ENCODE data around the gene EXOC6B.
"Not testable (repeated sequence)": the region's sequence is repeated elsewhere in the genome, so short reads cannot be mapped to it uniquely, and the experiment has no call there.

EXOC6B gene

DNA sequence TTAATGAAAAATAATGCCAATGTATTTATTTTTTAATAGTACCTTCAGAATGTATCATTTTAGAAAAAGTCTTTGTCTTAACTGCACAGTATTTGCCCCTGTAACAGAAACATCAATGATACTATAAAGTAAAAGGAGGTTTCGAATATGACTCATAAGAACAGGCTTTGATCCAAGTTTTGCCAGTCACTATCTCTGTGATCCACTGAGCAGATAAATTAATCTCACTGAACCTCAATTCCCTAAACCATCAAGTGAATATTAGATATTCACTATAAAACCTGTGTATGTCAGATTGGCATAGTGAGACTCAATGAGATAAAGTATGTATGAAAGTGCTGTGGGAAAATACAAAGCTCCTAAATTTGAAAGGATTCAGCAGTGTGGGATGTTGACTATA is 292.1 kb downstream of the EXOC6B start:
- in situ Hi-C loops (cut with MboI; ENCODE audit: low sequenced_read_pairs), result no loop called here
- H3K4me3 ChIP-seq, result no peak overlapping the region
- no peaks in the 10 kb centered on the region for H3K4me1 ChIP-seq
- no peak for DNase-seq (ENCODE audit: low spot score in 2 of 2)
- H3K36me3 ChIP-seq (replicated peaks), result no peaks in the 10 kb centered on the region
- H3K27me3 ChIP-seq (ENCODE audit: low read depth), result no peaks in the 10 kb centered on the region
- H3K9me3 ChIP-seq, result no peaks in the 10 kb centered on the region

DNA sequence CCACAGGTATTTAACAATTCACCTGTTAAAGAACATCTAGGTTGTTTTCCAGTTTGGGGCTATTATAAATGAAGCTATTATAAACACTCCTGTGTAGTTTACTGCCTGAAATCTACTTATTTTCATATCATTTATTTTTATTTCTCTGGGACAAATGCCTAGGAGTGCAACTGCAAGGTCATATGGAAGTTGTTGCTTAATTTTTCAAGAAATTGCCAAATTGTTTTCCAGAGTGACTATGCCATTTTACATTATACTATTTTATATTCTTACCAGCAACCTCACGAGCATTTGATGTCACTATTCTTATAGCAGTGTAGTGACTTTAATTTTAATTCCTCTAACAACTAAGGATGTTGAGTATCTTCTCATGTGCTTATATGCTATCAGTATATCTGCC is 298.4 kb downstream of the EXOC6B start:
- no peak for DNase-seq (ENCODE audit: low spot score in 2 of 2)
- Histone ChIP-seq H3K4me3 (no peak overlapping the region), H3K27me3 (ENCODE audit: low read depth) (no peaks in the 10 kb centered on the region), H3K4me1 (no peaks in the 10 kb centered on the region), H3K36me3 (replicated peaks) (no peaks in the 10 kb centered on the region), H3K9me3 (no peaks in the 10 kb centered on the region)
- in situ Hi-C loops (cut with MboI; ENCODE audit: low sequenced_read_pairs), result no loop called here

DNA sequence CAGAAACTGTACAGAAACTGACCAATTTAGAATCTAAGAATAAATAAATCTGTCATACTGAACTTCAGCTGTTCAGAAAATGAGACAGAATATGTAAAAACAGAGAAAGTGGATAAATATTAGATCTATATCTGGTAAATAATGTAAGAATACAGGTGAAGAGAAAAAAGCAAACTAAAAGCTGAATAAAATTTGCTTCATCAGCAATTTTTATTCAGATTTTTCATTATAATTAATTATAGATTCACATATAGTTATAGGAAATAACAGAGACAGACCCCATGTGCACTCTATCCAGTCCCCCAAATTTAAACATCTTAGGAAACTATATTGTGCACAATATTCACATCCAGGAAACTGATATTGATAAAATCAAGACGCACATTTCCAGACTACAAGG is 299.2 kb downstream of the EXOC6B start:
- in situ Hi-C loops (cut with MboI; ENCODE audit: low sequenced_read_pairs), result no loop called here
- no peak for DNase-seq (ENCODE audit: low spot score in 2 of 2)
- Histone ChIP-seq H3K27me3 (ENCODE audit: low read depth) (no peaks in the 10 kb centered on the region), H3K36me3 (replicated peaks) (no peaks in the 10 kb centered on the region), H3K4me1 (no peaks in the 10 kb centered on the region), H3K9me3 (no peaks in the 10 kb centered on the region), H3K4me3 (no peak overlapping the region)

DNA sequence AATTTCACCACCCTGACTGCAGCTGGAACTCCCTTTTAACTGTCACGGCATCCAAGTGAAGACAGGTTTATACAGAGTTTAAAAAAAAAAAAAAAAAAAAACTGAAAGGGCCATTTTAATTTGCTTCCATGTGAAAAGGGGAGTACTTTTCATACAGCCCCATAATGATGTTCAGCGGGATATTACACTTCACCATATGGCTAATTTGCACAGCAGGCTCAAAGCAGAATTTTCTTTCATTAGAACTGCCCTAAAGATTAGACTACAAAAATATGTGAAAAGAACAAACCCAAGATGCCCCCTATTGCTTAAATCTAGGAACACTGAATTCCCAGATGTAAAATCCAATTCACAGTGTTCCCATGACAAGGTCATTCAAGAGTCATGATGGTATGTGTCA is 301.8 kb downstream of the EXOC6B start:
- no peaks in the 10 kb centered on the region for H3K27me3 ChIP-seq (ENCODE audit: low read depth)
- in situ Hi-C loops (cut with MboI; ENCODE audit: low sequenced_read_pairs), result no loop called here
- H3K9me3 ChIP-seq, result no peaks in the 10 kb centered on the region
- no peak overlapping the region for H3K4me3 ChIP-seq
- no peaks in the 10 kb centered on the region for H3K4me1 ChIP-seq
- DNase-seq (ENCODE audit: low spot score in 2 of 2), result no peak
- H3K36me3 ChIP-seq (replicated peaks), result no peaks in the 10 kb centered on the region

DNA sequence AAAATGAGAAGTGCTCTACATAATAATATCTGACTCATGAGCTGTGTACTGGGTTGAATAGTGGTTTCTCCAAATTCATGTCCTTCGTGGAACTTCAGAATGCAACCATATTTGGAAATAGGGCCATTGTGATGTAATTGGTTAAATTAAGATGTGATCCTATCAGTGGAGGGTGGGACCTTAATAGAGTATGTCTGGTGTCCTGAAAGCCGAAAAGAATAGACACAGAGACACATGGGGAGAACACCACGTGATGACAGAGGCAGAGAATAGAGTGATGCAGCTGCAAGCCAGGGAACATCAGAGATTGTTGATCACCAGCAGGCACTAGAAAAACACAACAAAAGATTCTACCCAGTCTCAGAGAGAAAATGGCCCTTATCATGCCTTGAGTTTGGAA is 310.1 kb downstream of the EXOC6B start:
- DNase-seq (ENCODE audit: low spot score in 2 of 2), result peak; percentile 56
- H3K9me3 ChIP-seq, result no peaks in the 10 kb centered on the region
- in situ Hi-C loops (cut with MboI; ENCODE audit: low sequenced_read_pairs), result no loop called here
- H3K4me1 ChIP-seq, result peaks cover 20% of the 10 kb centered on the region
- H3K36me3 ChIP-seq (replicated peaks), result no peaks in the 10 kb centered on the region
- H3K27me3 ChIP-seq (ENCODE audit: low read depth), result no peaks in the 10 kb centered on the region
- H3K4me3 ChIP-seq, result no peak overlapping the region

DNA sequence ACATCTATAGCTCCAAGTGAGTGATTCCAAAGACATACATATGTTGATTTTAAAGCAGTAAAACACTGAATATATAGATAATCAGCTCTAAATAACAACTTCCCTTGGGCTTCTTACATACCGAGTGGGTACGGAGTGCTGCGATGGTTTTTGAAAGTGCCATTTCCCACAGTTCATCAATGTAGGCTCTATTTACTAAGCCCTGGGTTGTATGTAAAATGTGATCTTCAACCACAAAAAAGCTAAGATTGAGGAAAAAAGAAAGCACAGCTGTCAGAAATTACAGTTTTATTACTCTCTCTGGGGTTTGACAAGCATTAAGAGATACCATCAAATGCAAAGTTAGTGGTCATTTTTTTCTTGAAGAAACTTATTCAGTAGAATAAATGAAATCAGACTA is 312.8 kb downstream of the EXOC6B start:
- Histone ChIP-seq H3K36me3 (replicated peaks) (no peaks in the 10 kb centered on the region), H3K4me3 (no peak overlapping the region), H3K4me1 (peaks cover 17% of the 10 kb centered on the region), H3K27me3 (ENCODE audit: low read depth) (no peaks in the 10 kb centered on the region), H3K9me3 (no peaks in the 10 kb centered on the region)
- in situ Hi-C loops (cut with MboI; ENCODE audit: low sequenced_read_pairs), result no loop called here
- no peak for DNase-seq (ENCODE audit: low spot score in 2 of 2)

DNA sequence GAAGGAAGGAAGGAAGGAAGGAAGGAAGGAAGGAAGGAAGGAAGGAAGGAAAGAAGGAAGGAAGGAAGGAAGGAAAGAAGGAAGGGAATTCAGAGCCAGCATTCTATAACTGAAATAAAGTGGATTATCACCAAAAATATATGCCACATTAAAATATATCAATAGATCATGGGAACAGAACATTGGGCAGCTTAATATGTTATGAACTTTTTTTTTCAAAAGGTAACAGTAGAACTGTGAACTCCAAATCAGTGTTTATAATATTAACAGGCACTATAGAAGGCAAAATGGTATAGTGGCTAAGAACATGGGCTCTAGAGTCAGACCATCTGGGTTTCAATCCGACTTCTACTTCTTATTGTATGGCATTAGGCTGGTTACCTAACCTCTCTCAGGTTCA is 313.5 kb downstream of the EXOC6B start:
- in situ Hi-C loops (cut with MboI; ENCODE audit: low sequenced_read_pairs), result no loop called here
- H3K27me3 ChIP-seq (ENCODE audit: low read depth), result no peaks in the 10 kb centered on the region
- H3K4me3 ChIP-seq, result no peak overlapping the region
- no peak for DNase-seq (ENCODE audit: low spot score in 2 of 2)
- H3K36me3 ChIP-seq (replicated peaks), result no peaks in the 10 kb centered on the region
- no peaks in the 10 kb centered on the region for H3K9me3 ChIP-seq
- peaks cover 17% of the 10 kb centered on the region for H3K4me1 ChIP-seq

DNA sequence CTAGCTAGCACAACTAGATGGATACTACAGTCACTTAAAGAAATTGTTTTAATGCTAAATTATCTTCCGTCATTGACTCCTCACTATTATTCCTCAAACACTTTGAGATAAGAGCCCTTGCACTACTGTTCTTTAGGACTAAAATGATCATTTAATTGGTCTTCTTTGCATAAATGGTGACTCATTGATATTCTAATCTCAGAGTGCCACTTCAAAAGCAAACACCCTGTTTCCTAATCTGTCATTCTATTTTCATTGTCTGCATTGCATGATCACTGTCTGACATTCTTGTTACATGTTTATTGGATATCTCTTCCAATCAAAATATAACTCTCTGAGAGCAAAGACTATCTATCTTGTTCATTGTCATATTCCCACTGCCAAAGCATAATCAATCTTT is 313.9 kb downstream of the EXOC6B start:
- Histone ChIP-seq H3K27me3 (ENCODE audit: low read depth) (no peaks in the 10 kb centered on the region), H3K36me3 (replicated peaks) (no peaks in the 10 kb centered on the region), H3K4me3 (no peak overlapping the region), H3K9me3 (no peaks in the 10 kb centered on the region), H3K4me1 (peaks cover 17% of the 10 kb centered on the region)
- in situ Hi-C loops (cut with MboI; ENCODE audit: low sequenced_read_pairs), result no loop called here
- no peak for DNase-seq (ENCODE audit: low spot score in 2 of 2)

DNA sequence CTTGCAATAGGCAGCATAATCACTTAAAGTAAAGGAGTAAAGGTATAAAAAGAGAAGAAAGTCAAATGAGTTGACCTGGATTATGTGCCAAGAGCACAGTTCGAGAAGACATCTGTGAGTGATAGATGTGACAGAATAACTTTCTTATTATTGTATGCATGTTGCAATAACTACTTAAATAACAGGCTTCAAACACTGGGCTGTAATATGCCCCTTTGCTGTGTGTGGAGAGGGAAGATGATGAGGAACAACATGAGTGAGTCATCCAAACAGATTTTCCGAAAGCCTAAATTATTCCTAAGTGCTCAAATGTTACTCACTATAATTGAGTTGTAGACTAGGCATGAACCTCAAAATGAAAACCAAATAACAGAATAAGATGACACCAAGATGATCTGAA is 328.1 kb downstream of the EXOC6B start:
- Histone ChIP-seq H3K9me3 (no peaks in the 10 kb centered on the region), H3K36me3 (replicated peaks) (no peaks in the 10 kb centered on the region), H3K4me3 (no peak overlapping the region), H3K4me1 (peaks cover 8% of the 10 kb centered on the region), H3K27me3 (ENCODE audit: low read depth) (no peaks in the 10 kb centered on the region)
- no peak for DNase-seq (ENCODE audit: low spot score in 2 of 2)
- in situ Hi-C loops (cut with MboI; ENCODE audit: low sequenced_read_pairs), result no loop called here

DNA sequence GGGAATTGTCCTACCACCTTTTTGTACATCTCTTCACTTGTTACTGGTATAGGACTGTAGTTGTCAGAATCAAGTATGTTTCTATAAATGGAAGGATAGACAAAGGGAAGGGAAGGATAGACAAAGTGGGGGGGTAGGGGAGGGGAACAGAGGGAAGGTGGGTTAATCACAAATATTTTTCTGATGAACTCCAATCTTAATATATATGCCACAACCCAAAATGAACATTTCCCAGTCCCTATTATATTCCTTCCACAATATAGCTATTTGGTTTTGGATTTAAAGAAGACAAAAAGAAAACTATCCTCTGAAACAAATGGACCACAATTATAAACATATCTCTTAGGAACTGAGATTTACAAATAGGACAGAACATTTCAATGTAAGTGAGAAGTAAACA is 329.4 kb downstream of the EXOC6B start:
- DNase-seq (ENCODE audit: low spot score in 2 of 2), result no peak
- Histone ChIP-seq H3K4me1 (peaks cover 8% of the 10 kb centered on the region), H3K4me3 (no peak overlapping the region), H3K9me3 (no peaks in the 10 kb centered on the region), H3K27me3 (ENCODE audit: low read depth) (no peaks in the 10 kb centered on the region), H3K36me3 (replicated peaks) (no peaks in the 10 kb centered on the region)
- in situ Hi-C loops (cut with MboI; ENCODE audit: low sequenced_read_pairs), result no loop called here

DNA sequence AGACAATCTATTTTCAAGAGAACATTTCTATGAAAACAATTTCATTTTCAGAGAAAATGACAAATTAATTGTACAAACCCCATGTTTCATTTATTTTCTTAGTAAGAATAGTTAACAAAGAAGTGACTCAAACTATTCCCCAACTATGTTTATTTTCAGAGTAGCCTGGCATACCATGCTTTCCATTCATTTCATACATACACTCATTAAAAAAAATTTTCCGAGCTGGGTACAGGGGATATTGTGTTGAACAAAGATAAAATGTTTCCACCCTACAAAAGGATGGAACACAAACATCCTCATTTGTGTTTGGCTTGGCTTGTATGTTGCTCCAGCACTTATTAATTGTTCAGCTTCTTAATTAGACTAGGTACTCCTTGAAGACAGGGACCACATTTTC is 331.4 kb downstream of the EXOC6B start:
- H3K4me3 ChIP-seq, result no peak overlapping the region
- peaks cover 8% of the 10 kb centered on the region for H3K4me1 ChIP-seq
- H3K36me3 ChIP-seq (replicated peaks), result no peaks in the 10 kb centered on the region
- no peaks in the 10 kb centered on the region for H3K9me3 ChIP-seq
- no peaks in the 10 kb centered on the region for H3K27me3 ChIP-seq (ENCODE audit: low read depth)
- no peak for DNase-seq (ENCODE audit: low spot score in 2 of 2)
- in situ Hi-C loops (cut with MboI; ENCODE audit: low sequenced_read_pairs), result no loop called here

DNA sequence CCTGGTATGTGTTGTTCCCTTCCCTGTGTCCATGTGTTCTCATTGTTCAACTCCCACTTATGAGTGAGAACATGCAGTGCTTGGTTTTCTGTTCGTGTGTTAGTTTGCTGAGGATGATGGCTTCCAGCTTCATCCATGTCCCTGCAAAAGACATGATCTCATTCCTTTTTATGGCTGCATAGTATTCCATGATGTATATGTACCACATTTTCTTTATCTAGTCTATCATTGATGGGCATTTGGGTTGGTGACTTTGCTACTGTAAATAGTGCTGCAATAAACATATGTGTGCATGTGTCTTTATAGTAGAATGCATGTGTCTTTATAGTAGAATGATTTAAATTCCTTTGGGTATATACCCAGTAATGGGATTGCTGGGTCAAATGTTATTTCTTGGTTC is 341.2 kb downstream of the EXOC6B start:
- H3K27me3 ChIP-seq (ENCODE audit: low read depth); H3K4me3 ChIP-seq; DNase-seq (ENCODE audit: low spot score in 2 of 2); in situ Hi-C loops (cut with MboI; ENCODE audit: low sequenced_read_pairs); H3K4me1 ChIP-seq; H3K9me3 ChIP-seq; H3K36me3 ChIP-seq (replicated peaks): not testable (repeated sequence)

DNA sequence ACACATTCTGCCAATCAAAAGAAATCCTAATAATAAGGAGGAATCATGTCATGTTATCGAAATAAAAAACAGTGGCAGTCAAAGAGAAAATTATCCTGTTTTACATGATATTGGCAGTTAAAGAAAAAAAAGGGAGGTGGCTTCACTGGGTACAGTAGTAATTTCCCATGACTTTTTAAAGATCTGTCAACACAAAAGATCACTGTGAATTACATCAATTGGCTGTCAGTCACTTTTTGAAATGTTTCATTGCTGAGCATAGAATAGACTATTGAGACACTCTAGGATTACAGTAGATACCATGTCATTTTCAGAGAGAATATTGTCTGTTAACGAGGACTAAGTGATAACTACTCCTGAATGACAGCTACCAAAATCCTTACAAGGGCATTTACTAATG is 342.5 kb downstream of the EXOC6B start:
- Histone ChIP-seq H3K4me1 (peaks cover 4% of the 10 kb centered on the region), H3K36me3 (replicated peaks) (no peaks in the 10 kb centered on the region), H3K4me3 (no peak overlapping the region), H3K9me3 (no peaks in the 10 kb centered on the region), H3K27me3 (ENCODE audit: low read depth) (no peaks in the 10 kb centered on the region)
- DNase-seq (ENCODE audit: low spot score in 2 of 2), result peak in 1 of 2 experiments; percentile 20
- in situ Hi-C loops (cut with MboI; ENCODE audit: low sequenced_read_pairs), result no loop called here

DNA sequence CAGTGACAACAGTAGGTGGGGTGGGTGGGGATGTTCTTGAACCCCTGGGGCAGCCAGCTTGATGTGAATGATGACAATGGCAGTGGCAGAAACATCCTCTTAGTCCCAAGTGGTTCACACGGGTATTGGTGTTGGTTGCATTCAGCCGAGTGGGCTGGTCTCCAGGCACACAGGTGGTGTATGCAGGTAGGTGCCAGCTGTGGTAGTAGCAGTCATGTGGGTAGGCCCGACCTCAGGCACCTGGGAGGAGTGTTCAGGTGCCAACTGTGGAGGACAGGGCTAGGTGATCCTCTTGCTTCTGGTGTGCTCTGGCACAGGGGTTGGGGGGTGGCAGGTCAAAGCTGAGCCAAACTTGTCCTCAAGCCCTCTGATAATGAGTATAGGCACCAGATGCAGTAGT is 350.6 kb downstream of the EXOC6B start:
- no peak for DNase-seq (ENCODE audit: low spot score in 2 of 2)
- H3K4me3 ChIP-seq, result no peak overlapping the region
- H3K36me3 ChIP-seq (replicated peaks), result no peaks in the 10 kb centered on the region
- no peaks in the 10 kb centered on the region for H3K27me3 ChIP-seq (ENCODE audit: low read depth)
- no peaks in the 10 kb centered on the region for H3K4me1 ChIP-seq
- in situ Hi-C loops (cut with MboI; ENCODE audit: low sequenced_read_pairs), result no loop called here
- no peaks in the 10 kb centered on the region for H3K9me3 ChIP-seq

DNA sequence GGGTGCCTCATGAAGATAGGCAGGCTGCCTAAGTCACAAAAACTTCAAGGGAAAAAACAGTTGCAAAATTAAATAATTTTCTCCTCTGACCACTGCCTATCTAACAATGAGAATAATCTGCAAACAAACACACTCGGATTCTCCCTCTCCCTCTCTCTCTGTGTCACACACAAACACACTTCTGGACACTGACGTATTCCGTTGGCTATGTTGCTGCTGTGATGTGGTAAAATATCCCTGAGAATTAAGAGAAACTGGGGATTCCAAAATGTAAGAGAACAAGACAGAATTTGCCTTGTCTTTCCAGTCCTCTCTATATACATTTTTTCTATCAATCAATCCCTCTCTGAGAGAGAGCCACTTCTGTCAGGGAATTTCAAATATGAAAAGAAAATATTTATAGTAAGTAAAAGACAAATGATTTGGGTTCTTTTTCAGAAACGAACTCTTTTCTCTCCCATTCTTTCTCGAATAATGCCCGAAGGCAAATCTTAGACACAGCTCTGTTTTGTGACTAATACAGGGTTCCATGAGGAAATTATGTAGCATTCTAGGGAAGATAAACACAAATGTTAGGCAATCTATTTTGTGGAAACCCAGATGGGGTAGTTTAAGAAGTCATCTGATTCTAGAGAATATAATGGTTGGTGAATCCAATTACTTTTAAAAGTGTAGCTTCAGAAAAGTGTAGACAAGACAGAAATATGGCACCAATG is 367.9 kb downstream of the EXOC6B start:
- in situ Hi-C loops (cut with MboI; ENCODE audit: low sequenced_read_pairs), result no loop called here
- Histone ChIP-seq H3K27me3 (ENCODE audit: low read depth) (no peaks in the 10 kb centered on the region), H3K36me3 (replicated peaks) (no peaks in the 10 kb centered on the region), H3K9me3 (no peaks in the 10 kb centered on the region), H3K4me1 (peaks cover 20% of the 10 kb centered on the region), H3K4me3 (no peak overlapping the region)
- peak in 1 of 2 experiments; percentile 54 for DNase-seq (ENCODE audit: low spot score in 2 of 2)

Data from HAP-1 (cell line).